ENCODE results near the gene SCAPER. TPM values are rescaled to one million over a fixed set of nuclear protein-coding genes. Genes with fewer than 3 reads are reported as not detected.
A peak's percentile ranks its signal among the peaks of the same experiment; 100 is the strongest.

SCAPER gene
- total and polyA plus RNA-seq, 4 donors: 3.3 to 18.0 (median 9.9) TPM

GRCh38 chr15:76336254-76337058 is 568.7 kb downstream of the SCAPER start, which contains the start of gene ISL2:
Gene ISL2, plus strand, starts transcription at chr15:76336773. Its CDS starts 111 bp downstream, at chr15:76336884.
- H3K9ac ChIP-seq (ENCODE audit: low read depth in 1 of 2, low read length in 2 of 2): no peak within 1 kb of the TSS

GRCh38 chr15:76335307-76336253 is 569.6 kb downstream of the SCAPER start:
- Histone ChIP-seq H3K27ac (ENCODE audit: low read depth in 1 of 2, low read length in 2 of 2) (no peak overlapping the region), H3K9ac (ENCODE audit: low read depth in 1 of 2, low read length in 2 of 2) (no peak overlapping the region), H3K36me3 (ENCODE audit: control insufficient read depth in 4 of 4, insufficient read depth in 3 of 4, low read depth in 1 of 4, low read length in 3 of 4) (no peaks in the 10 kb centered on the region), H3K4me3 (ENCODE audit: low read depth in 1 of 3, low read length in 3 of 3) (peak overlapping the region in 1 of 3 donors; percentile 15), H3K9me3 (ENCODE audit: control insufficient read depth in 4 of 4, low read length in 3 of 4) (peaks cover 0 to 14% (median 1%) of the 10 kb centered on the region in 4 donors), H3K4me1 (ENCODE audit: control insufficient read depth in 4 of 4, insufficient read depth in 4 of 4, low read length in 3 of 4) (peaks cover 7 to 34% (median 17%) of the 10 kb centered on the region in 4 donors), H3K27me3 (ENCODE audit: control insufficient read depth in 4 of 4, insufficient read depth in 4 of 4, low read length in 3 of 4) (peaks cover 0 to 36% (median 21%) of the 10 kb centered on the region in 4 donors)
- peak; percentile 31 for DNase-seq (ENCODE audit: low spot score)
- WGBS: 13% methylated on average over 39 of the region's 39 CpGs
- TF ChIP-seq, protein P1, sequence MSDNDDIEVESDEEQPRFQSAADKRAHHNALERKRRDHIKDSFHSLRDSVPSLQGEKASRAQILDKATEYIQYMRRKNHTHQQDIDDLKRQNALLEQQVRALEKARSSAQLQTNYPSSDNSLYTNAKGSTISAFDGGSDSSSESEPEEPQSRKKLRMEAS (IDR thresholded peaks at IDR 0.05): no peak
- TF ChIP-seq RAD21 (IDR thresholded peaks at IDR 0.05): no peak
- TF ChIP-seq TAF1 (conservative IDR thresholded peaks at IDR 0.05): no peak
- TF ChIP-seq CTCF (IDR thresholded peaks at IDR 0.05; ENCODE audit: low read depth, low read length, missing input control): no peak
- no peak for TF ChIP-seq SP1 (IDR thresholded peaks at IDR 0.05)

More at GRCh38 chr15:76336254-76337058, 568.7 kb downstream of the SCAPER start, which contains the start of gene ISL2:
- DNase-seq (ENCODE audit: low spot score): peak; percentile 33
- Histone ChIP-seq H3K36me3 (ENCODE audit: control insufficient read depth in 4 of 4, insufficient read depth in 3 of 4, low read depth in 1 of 4, low read length in 3 of 4) (no peaks in the 10 kb centered on the region), H3K27me3 (ENCODE audit: control insufficient read depth in 4 of 4, insufficient read depth in 4 of 4, low read length in 3 of 4) (peaks cover 0 to 40% (median 22%) of the 10 kb centered on the region in 4 donors), H3K9me3 (ENCODE audit: control insufficient read depth in 4 of 4, low read length in 3 of 4) (peaks cover 0 to 14% (median 1%) of the 10 kb centered on the region in 4 donors), H3K4me3 (ENCODE audit: low read depth in 1 of 3, low read length in 3 of 3) (peak within 1 kb of the TSS in 1 of 3 donors; percentile 15), H3K27ac (ENCODE audit: low read depth in 1 of 2, low read length in 2 of 2) (no peak within 1 kb of the TSS), H3K4me1 (ENCODE audit: control insufficient read depth in 4 of 4, insufficient read depth in 4 of 4, low read length in 3 of 4) (peaks cover 9 to 42% (median 22%) of the 10 kb centered on the region in 4 donors)
- TF ChIP-seq HNF4A (conservative IDR thresholded peaks at IDR 0.05) (peak; percentile 30 to 63), RAD21 (IDR thresholded peaks at IDR 0.05) (no peak)
- WGBS: 6% methylated on average over 40 of the region's 40 CpGs

DNA sequence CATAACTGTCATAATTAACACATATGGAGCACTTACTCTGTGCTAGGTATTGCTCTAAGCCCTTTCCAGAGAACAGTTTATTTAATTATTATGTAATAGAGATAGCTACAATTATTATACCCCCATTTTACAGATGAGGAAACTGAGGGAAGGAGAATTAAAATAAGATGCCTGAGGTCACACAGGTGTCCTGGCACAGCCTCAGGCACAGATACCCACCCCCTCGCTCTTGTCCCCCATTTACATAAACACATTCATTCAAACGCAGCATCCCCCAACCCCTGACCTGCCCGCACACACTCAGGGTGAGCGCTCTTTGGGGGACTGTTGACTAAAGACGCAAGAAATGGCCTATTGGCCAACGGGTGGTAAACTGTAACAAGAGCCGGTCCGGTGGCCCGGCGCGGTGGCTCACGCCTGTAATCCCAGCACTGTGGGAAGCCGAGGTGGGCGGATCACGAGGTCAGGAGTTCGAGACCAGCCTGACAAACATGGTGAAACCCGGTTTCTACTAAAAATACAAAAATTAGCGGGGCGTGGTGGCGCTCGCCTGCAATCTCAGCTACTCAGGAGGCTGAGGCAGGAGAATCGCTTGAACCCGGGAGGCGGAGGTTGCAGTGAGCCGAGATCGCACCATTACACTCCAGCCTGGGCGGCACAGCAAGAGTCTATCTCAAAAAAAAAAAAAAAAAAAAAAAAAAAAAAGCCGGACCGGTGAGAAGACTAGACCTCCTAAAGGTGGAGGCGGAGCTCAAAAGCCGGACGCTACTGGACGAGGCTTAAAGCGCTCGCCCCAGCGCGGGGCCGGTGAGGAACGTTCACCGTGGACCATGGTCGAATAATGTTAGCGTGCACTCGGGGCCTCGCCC is 570.5 kb downstream of the SCAPER start:
- no peak overlapping the region for H3K4me3 ChIP-seq (ENCODE audit: low read depth in 1 of 3, low read length in 3 of 3)
- 35% methylated on average over 44 of the region's 44 CpGs for WGBS
- H3K9ac ChIP-seq (ENCODE audit: low read depth in 1 of 2, low read length in 2 of 2): no peak overlapping the region
- peaks cover 0 to 32% (median 18%) of the 10 kb centered on the region in 4 donors for H3K27me3 ChIP-seq (ENCODE audit: control insufficient read depth in 4 of 4, insufficient read depth in 4 of 4, low read length in 3 of 4)
- DNase-seq (ENCODE audit: low spot score): no peak
- H3K4me1 ChIP-seq (ENCODE audit: control insufficient read depth in 4 of 4, insufficient read depth in 4 of 4, low read length in 3 of 4): peaks cover 2 to 29% (median 11%) of the 10 kb centered on the region in 4 donors
- no peak overlapping the region for H3K27ac ChIP-seq (ENCODE audit: low read depth in 1 of 2, low read length in 2 of 2)
- H3K36me3 ChIP-seq (ENCODE audit: control insufficient read depth in 4 of 4, insufficient read depth in 3 of 4, low read depth in 1 of 4, low read length in 3 of 4): no peaks in the 10 kb centered on the region
- peaks cover 0 to 14% (median 1%) of the 10 kb centered on the region in 4 donors for H3K9me3 ChIP-seq (ENCODE audit: control insufficient read depth in 4 of 4, low read length in 3 of 4)
- TF ChIP-seq HNF4G (IDR thresholded peaks at IDR 0.05) (no peak), GABPA (IDR thresholded peaks at IDR 0.05 in 1 of 2, conservative IDR thresholded peaks at IDR 0.05 in 1 of 2) (no peak), FOXA2 (IDR thresholded peaks at IDR 0.05) (no peak), JUND (IDR thresholded peaks at IDR 0.05) (no peak), HNF4A (conservative IDR thresholded peaks at IDR 0.05) (no peak), FOXA1 (IDR thresholded peaks at IDR 0.05) (no peak), NR2F2 (IDR thresholded peaks at IDR 0.05) (no peak), RXRA (IDR thresholded peaks at IDR 0.05) (no peak), EGR1 (IDR thresholded peaks at IDR 0.05; ENCODE audit: low read depth in 2 of 2) (no peak), TAF1 (conservative IDR thresholded peaks at IDR 0.05) (no peak), YY1 (IDR thresholded peaks at IDR 0.05) (no peak), RAD21 (IDR thresholded peaks at IDR 0.05) (no peak), CTCF (IDR thresholded peaks at IDR 0.05; ENCODE audit: low read depth, low read length, missing input control) (no peak), SP1 (IDR thresholded peaks at IDR 0.05) (no peak)
- TF ChIP-seq, protein P2, sequence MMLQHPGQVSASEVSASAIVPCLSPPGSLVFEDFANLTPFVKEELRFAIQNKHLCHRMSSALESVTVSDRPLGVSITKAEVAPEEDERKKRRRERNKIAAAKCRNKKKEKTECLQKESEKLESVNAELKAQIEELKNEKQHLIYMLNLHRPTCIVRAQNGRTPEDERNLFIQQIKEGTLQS (IDR thresholded peaks at IDR 0.05): no peak
- TF ChIP-seq, protein P1 (IDR thresholded peaks at IDR 0.05): no peak
